IMR-90 (cell line): ENCODE results near the gene IRAG1. TPM values are rescaled to one million over a fixed set of nuclear protein-coding genes. Genes with fewer than 3 reads are reported as not detected.

Experiments
- ATAC-seq: fragments of 200-7000 bp; cut with Tn5 transposase; 2 replicates; pipeline ENCODE4 v1.9.1; 2020; ENCODE audit warnings: low read depth, mild to moderate bottlenecking, moderate library complexity
- BruUV-seq: library from RNA; stranded (reverse); fragments of 400-500 nt; replicated peaks from 2 replicates; lab custom pipeline; 2021; lab: Mats Ljungman, UMichigan
- CTCF ChIA-PET: fragments of 300-600 bp; formaldehyde crosslinking; extraction: SDS; loops from one replicate; lab custom pipeline; 2021; ENCODE audit warnings: antibody characterized with exemption; lab: Yijun Ruan, JAX
- POLR2A ChIA-PET: fragments of 300-600 bp; sonication (Branson Sonifier 250); formaldehyde crosslinking; loops from one replicate; lab custom pipeline; 2022; ENCODE audit warnings: antibody characterized with exemption; ENCODE audit not compliant: unreplicated experiment; lab: Charles Lee
- DNase-seq: peaks from one replicate; pipeline ENCODE4 v3.0.0; 2013
- H2AFZ ChIP-seq: replicated peaks from 2 replicates; pipeline ENCODE3; 2013; ENCODE audit warnings: low read length, mild to moderate bottlenecking; ENCODE audit not compliant: poor library complexity
- H2AK5ac ChIP-seq: 2 replicates; pipeline ENCODE4 v1.6.1; 2013; ENCODE audit warnings: low read depth, low read length, inconsistent platforms
- H2AK9ac ChIP-seq: replicated peaks from 2 replicates; pipeline ENCODE3; 2013; ENCODE audit warnings: mild to moderate bottlenecking, low read depth, low read length, moderate library complexity; ENCODE audit not compliant: poor library complexity
- H2BK120ac ChIP-seq: 2 replicates; pipeline ENCODE4 v1.6.1; 2013; ENCODE audit warnings: low read depth, low read length, inconsistent platforms
- H2BK15ac ChIP-seq: 3 replicates; pipeline ENCODE4 v1.6.1; 2013; ENCODE audit warnings: low read depth, low read length, inconsistent platforms
- H2BK20ac ChIP-seq: 2 replicates; pipeline ENCODE4 v1.6.1; 2013; ENCODE audit warnings: low read depth, mild to moderate bottlenecking, inconsistent platforms, low read length, moderate library complexity
- H2BK5ac ChIP-seq: 2 replicates; pipeline ENCODE4 v1.6.1; 2013; ENCODE audit warnings: mild to moderate bottlenecking, low read depth, low read length, inconsistent platforms; ENCODE audit not compliant: poor library complexity, severe bottlenecking
- H3K14ac ChIP-seq: replicated peaks from 2 replicates; pipeline ENCODE4 v1.6.1; 2013; ENCODE audit warnings: low read depth, low read length, inconsistent platforms
- H3K18ac ChIP-seq: 2 replicates; pipeline ENCODE4 v1.6.1; 2013; ENCODE audit warnings: low read depth, low read length, control low read depth
- H3K23ac ChIP-seq: 2 replicates; pipeline ENCODE4 v1.6.1; 2013; ENCODE audit warnings: low read depth, low read length, inconsistent platforms
- H3K27ac ChIP-seq: 2 replicates; pipeline ENCODE4 v1.5.1; 2013; ENCODE audit warnings: mild to moderate bottlenecking, control low read depth, low read length; ENCODE audit not compliant: insufficient read depth
- H3K27me3 ChIP-seq: 2 replicates; pipeline ENCODE4 v1.6.1; 2013; ENCODE audit warnings: low read length; ENCODE audit not compliant: control insufficient read depth, insufficient read depth
- H3K36me3 ChIP-seq: 2 replicates; pipeline ENCODE4 v1.6.1; 2013; ENCODE audit warnings: low read length, mixed read lengths; ENCODE audit not compliant: control insufficient read depth, insufficient read depth
- H3K4ac ChIP-seq: 2 replicates; pipeline ENCODE4 v1.6.1; 2013; ENCODE audit warnings: low read depth, low read length, inconsistent platforms
- H3K4me1 ChIP-seq: 2 replicates; pipeline ENCODE4 v1.6.1; 2013; ENCODE audit warnings: low read length, mixed read lengths; ENCODE audit not compliant: control insufficient read depth, insufficient read depth
- H3K4me2 ChIP-seq: 2 replicates; pipeline ENCODE4 v1.6.1; 2013; ENCODE audit warnings: low read depth, mild to moderate bottlenecking, control low read depth, low read length, moderate library complexity
- H3K4me3 ChIP-seq: 2 replicates; pipeline ENCODE4 v1.5.1; 2013; ENCODE audit warnings: low read depth, mild to moderate bottlenecking, control low read depth, low read length, moderate library complexity; ENCODE audit not compliant: insufficient read depth
- H3K56ac ChIP-seq: 2 replicates; pipeline ENCODE4 v1.6.1; 2013; ENCODE audit warnings: low read length, inconsistent platforms; ENCODE audit not compliant: insufficient read depth; ENCODE audit errors: extremely low read depth
- H3K79me1 ChIP-seq, 2 experiments: 2 replicates each; pipeline ENCODE4 v1.6.1; 2013; ENCODE audit warnings: low read length in 2 of 2, inconsistent platforms in 1 of 2, low read depth in 1 of 2
- H3K9ac ChIP-seq: 2 replicates; pipeline ENCODE4 v1.6.1; 2013; ENCODE audit warnings: low read depth, low read length, control low read depth
- H3K9me1 ChIP-seq: 2 replicates; pipeline ENCODE4 v1.6.1; 2013; ENCODE audit warnings: low read length, inconsistent platforms; ENCODE audit not compliant: insufficient read depth
- H3K9me3 ChIP-seq: 2 replicates; pipeline ENCODE4 v1.6.1; 2013; ENCODE audit warnings: low read length; ENCODE audit not compliant: control insufficient read depth, insufficient read depth
- H4K20me1 ChIP-seq: 2 replicates; pipeline ENCODE4 v1.6.1; 2013; ENCODE audit warnings: low read length, inconsistent platforms; ENCODE audit not compliant: insufficient read depth
- H4K5ac ChIP-seq: 2 replicates; pipeline ENCODE4 v1.6.1; 2013; ENCODE audit warnings: mild to moderate bottlenecking, low read depth, low read length, control low read depth
- H4K8ac ChIP-seq, 2 experiments: 2 replicates each; pipeline ENCODE4 v1.6.1; 2013; ENCODE audit warnings: low read depth in 2 of 2, low read length in 2 of 2, control low read depth in 1 of 2, inconsistent platforms in 1 of 2
- H4K91ac ChIP-seq: 2 replicates; pipeline ENCODE4 v1.6.1; 2013; ENCODE audit warnings: low read depth, low read length, inconsistent platforms; ENCODE audit not compliant: insufficient read depth
- CHD1 ChIP-seq: IDR thresholded peaks from 2 replicates; pipeline ENCODE4 v1.6.1; 2012; ENCODE audit warnings: low read depth, low read length, improper control_type of control experiment
- MAFK ChIP-seq: IDR thresholded peaks from 2 replicates; pipeline ENCODE4 v1.6.1; 2012; ENCODE audit warnings: low read depth, low read length, improper control_type of control experiment
- WGBS, 2 experiments: methylation state at CpG; one replicate each; pipeline versions ENCODE4 v1.1.5 to v1.1.7; 2013; ENCODE audit warnings: missing lambda C conversion rate in 2 of 2; ENCODE audit not compliant: insufficient read length in 1 of 2; ENCODE audit errors: extremely low coverage in 2 of 2; 5-methylcytosine and 5-hydroxymethylcytosine counted together
- dilution Hi-C: fragments of 300-500 bp; cut with HindIII; formaldehyde crosslinking; loops from one replicate; pipeline ENCODE4 v1.14.3; 2018; ENCODE audit warnings: low sequenced_read_pairs; ENCODE audit not compliant: unreplicated experiment
- in situ Hi-C: fragments of 300-500 bp; cut with MboI; formaldehyde crosslinking; loops from 3 replicates; pipeline ENCODE4 v1.14.3; 2019; ENCODE audit warnings: low sequenced_read_pairs, inconsistent platforms, mixed read lengths
- intact Hi-C: fragments of 100-400 bp; cut with micrococcal nuclease; formaldehyde crosslinking; loops from 2 replicates; pipeline ENCODE4 v1.10.0; 2022
- polyA plus RNA-seq, 3 experiments: library from polyadenylated mRNA; depleted of rRNA; stranded (reverse); fragments of >200 nt; gene quantifications; 2 replicates each; pipeline ENCODE4 v1.2.3, GENCODE V29; 2012; ENCODE audit warnings: low replicate concordance in 1 of 3
- total RNA-seq: library from RNA; depleted of rRNA; stranded (reverse); fragments of >200 nt; gene quantifications from 2 replicates; pipeline ENCODE4 v1.2.3, GENCODE V29; 2012

The IRAG1 gene
- total and polyA plus RNA-seq, 2 of the 4 experiments (the other 2 are of a cell fraction): 19.4 to 25.8 TPM

DNA sequence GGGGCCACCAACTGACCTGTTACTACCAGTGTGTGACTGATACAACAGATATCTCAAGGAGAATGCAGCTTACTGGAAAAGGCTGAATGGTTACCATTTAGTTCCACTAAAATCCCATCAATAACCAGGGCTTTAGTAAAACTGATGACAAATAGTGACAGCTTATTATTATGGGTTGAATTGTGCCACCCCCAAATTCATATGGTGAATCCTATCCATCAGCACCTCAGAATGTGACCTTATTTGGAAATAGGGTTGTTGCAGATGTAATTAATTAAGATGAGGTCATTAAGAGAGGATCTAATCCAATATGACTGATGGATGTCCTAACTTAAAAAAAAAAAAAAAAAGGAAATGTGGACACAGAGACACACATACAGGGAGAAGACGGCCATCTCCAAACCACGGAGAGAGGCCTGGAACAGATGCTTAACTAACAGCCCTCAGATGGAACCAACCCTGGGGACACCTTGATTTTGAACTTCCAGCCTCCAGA lies 27.4 kb upstream of the IRAG1 start:
- Histone ChIP-seq H3K4me1 (peaks cover 6% of the 10 kb centered on the region), H3K4ac (no peak overlapping the region), H3K4me2 (no peak overlapping the region), H3K56ac (no peak overlapping the region), H3K9me1 (peaks cover 4% of the 10 kb centered on the region), H2BK120ac (no peak overlapping the region), H2BK20ac (no peak overlapping the region), H3K14ac (no peak overlapping the region), H3K18ac (no peak overlapping the region), H4K8ac (no peak overlapping the region), H4K5ac (no peak overlapping the region), H2AFZ (no peak overlapping the region), H3K79me1 (no peaks in the 10 kb centered on the region), H3K4me3 (no peak overlapping the region), H3K23ac (no peak overlapping the region), H3K9ac (no peak overlapping the region), H4K20me1 (no peaks in the 10 kb centered on the region), H3K27ac (no peak overlapping the region), H2BK15ac (no peak overlapping the region), H3K9me3 (no peaks in the 10 kb centered on the region), H4K91ac (no peak overlapping the region), H2AK5ac (no peak overlapping the region), H3K27me3 (no peaks in the 10 kb centered on the region), H2AK9ac (no peak overlapping the region), H3K36me3 (no peaks in the 10 kb centered on the region), H2BK5ac (no peak overlapping the region)
- ChIA-PET POLR2A (no interaction called here), CTCF (no interaction called here)
- TF ChIP-seq MAFK: no peak
- TF ChIP-seq CHD1: no peak
- no TSS peak for BruUV-seq
- no CpG with 5 or more reads among the region's 2 CpGs for WGBS, 2 experiments
- ATAC-seq: no peak
- no peak for DNase-seq
- intact Hi-C loops (no loop called here), in situ Hi-C loops (no loop called here), dilution Hi-C loops (no loop called here)
